Common myeloid progenitor, CD34-positive (primary cell): ENCODE data around the gene P2RY14. TPM values are rescaled to one million over a fixed set of nuclear protein-coding genes. Genes with fewer than 3 reads are reported as not detected.

ENCODE experiments used
- CTCF ChIA-PET: fragments of 350-600 bp; sonication (Branson Sonifier 250); formaldehyde crosslinking; loops from one replicate; lab custom pipeline; 2021; ENCODE audit warnings: antibody characterized with exemption; lab: Charles Lee
- POLR2A ChIA-PET: fragments of 350-600 bp; sonication (Branson Sonifier 250); formaldehyde crosslinking; loops from one replicate; lab custom pipeline; 2021; ENCODE audit warnings: antibody characterized with exemption; lab: Charles Lee
- DNase-seq, 3 donors: peaks; one replicate each; pipeline versions ENCODE4 v3.0.0 to v3.0.0-alpha.2; 2013
- H3K27ac ChIP-seq, 2 experiments: 1 replicate in 1 of 2; 2 replicates in 1 of 2; pipeline ENCODE4 v1.7.0; 2013; ENCODE audit warnings: inconsistent platforms in 2 of 2, low read length in 2 of 2, mild to moderate bottlenecking in 2 of 2, low read depth in 1 of 2, moderate library complexity in 1 of 2; ENCODE audit not compliant: severe bottlenecking in 2 of 2, insufficient read depth in 1 of 2, poor library complexity in 1 of 2
- H3K27me3 ChIP-seq, 5 experiments: replicated peaks in 2 of 5; 1 replicate in 3 of 5; 2 replicates in 2 of 5; pipeline versions ENCODE4 v1.6.1 to v1.7.0; 2013; ENCODE audit warnings: low read length in 4 of 5, mild to moderate bottlenecking in 2 of 5, moderate library complexity in 2 of 5, inconsistent platforms in 1 of 5; ENCODE audit not compliant: insufficient read depth in 5 of 5, control insufficient read depth in 4 of 5
- H3K36me3 ChIP-seq, 4 experiments: 1 replicate in 2 of 4; 2 replicates in 2 of 4; pipeline versions ENCODE4 v1.6.1 to v1.7.0; 2013; ENCODE audit warnings: low read length in 3 of 4, control low read depth in 1 of 4, mild to moderate bottlenecking in 1 of 4; ENCODE audit not compliant: control insufficient read depth in 4 of 4, insufficient read depth in 4 of 4
- H3K4me1 ChIP-seq, 4 experiments: 1 replicate in 3 of 4; 2 replicates in 1 of 4; pipeline versions ENCODE4 v1.6.1 to v1.7.1; 2013; ENCODE audit warnings: low read length in 3 of 4, mild to moderate bottlenecking in 3 of 4, control low read depth in 1 of 4, inconsistent platforms in 1 of 4, moderate library complexity in 1 of 4; ENCODE audit not compliant: control insufficient read depth in 4 of 4, insufficient read depth in 4 of 4; ENCODE audit errors: control extremely low read depth in 1 of 4
- H3K4me3 ChIP-seq, 7 experiments: 1 replicate in 4 of 7; 2 replicates in 3 of 7; pipeline versions ENCODE4 v1.5.1 to v1.7.0; 2013; ENCODE audit warnings: mild to moderate bottlenecking in 7 of 7, low read length in 6 of 7, moderate library complexity in 6 of 7, inconsistent platforms in 2 of 7, low read depth in 2 of 7, control low read depth in 1 of 7; ENCODE audit not compliant: insufficient read depth in 4 of 7, control insufficient read depth in 1 of 7; ENCODE audit errors: extremely low read depth in 1 of 7
- H3K9me3 ChIP-seq, 5 experiments: 1 replicate in 4 of 5; 2 replicates in 1 of 5; pipeline versions ENCODE4 v1.6.1 to v1.7.1; 2013; ENCODE audit warnings: low read length in 4 of 5, mild to moderate bottlenecking in 2 of 5, inconsistent platforms in 1 of 5, low read depth in 1 of 5, moderate library complexity in 1 of 5; ENCODE audit not compliant: control insufficient read depth in 4 of 5, insufficient read depth in 2 of 5; ENCODE audit errors: control extremely low read depth in 1 of 5
- WGBS: methylation state at CpG from one replicate; pipeline ENCODE4 v1.1.5; 2013; ENCODE audit not compliant: insufficient coverage; 5-methylcytosine and 5-hydroxymethylcytosine counted together
- polyA plus RNA-seq: library from polyadenylated mRNA; unstranded; fragments of 120-200 nt; gene quantifications from one replicate; pipeline ENCODE4 v1.2.1, GENCODE V29; 2013

P2RY14 gene
- polyA plus RNA-seq, result 1.2 TPM

DNA sequence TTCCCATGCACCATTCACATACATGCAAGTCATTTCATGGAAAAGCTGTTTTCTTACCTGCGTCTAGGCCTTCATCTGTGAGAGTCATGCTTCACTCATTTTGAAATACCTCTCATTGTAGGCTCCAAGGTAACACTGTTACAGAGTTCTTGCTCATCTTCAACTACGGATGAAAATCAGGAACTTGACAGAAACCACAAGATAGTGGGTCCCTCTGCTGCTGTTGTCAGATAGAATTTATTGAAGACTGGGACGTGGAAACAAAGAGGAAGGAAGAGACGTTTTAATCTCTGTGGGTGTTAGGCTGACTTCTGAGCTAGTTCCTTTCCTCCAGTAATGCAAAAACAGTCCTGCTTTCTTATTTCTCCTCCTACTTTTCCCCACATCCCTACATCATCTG, at the start of gene P2RY14:
TSS of gene P2RY14 (minus strand) at position 313 of the 400 bp plus-strand sequence. CDS start 64,226 bp downstream, outside the sequence.
- DNase-seq, result peak; percentile 65 to 89 (median 83)
- H3K36me3 ChIP-seq, result peaks cover 0 to 3% (median under 1%) of the 10 kb centered on the region in 4 experiments
- H3K9me3 ChIP-seq, result no peaks in the 10 kb centered on the region
- 22% methylated on average over 1 of the region's 4 CpGs for WGBS
- H3K4me1 ChIP-seq, result peaks cover 37 to 72% (median 56%) of the 10 kb centered on the region in 4 experiments
- H3K27me3 ChIP-seq, result no peaks in the 10 kb centered on the region
- CTCF ChIA-PET, result interaction anchor here (1.1 to 6.3 kb wide), 10 partner anchors 10 to 585 kb away, joined by 3 to 227 read pairs (median 5); no protein-coding TSS in a partner anchor
- peak within 1 kb of the TSS; percentile 20 to 67 for H3K27ac ChIP-seq
- peak within 1 kb of the TSS in 5 of 7 experiments; percentile 4 to 48 (median 35) for H3K4me3 ChIP-seq
- POLR2A ChIA-PET, result interaction anchor here (0.6 to 0.8 kb wide), 2 partner anchors 12 to 51 kb away, joined by 3 to 4 read pairs; no protein-coding TSS in a partner anchor

DNA sequence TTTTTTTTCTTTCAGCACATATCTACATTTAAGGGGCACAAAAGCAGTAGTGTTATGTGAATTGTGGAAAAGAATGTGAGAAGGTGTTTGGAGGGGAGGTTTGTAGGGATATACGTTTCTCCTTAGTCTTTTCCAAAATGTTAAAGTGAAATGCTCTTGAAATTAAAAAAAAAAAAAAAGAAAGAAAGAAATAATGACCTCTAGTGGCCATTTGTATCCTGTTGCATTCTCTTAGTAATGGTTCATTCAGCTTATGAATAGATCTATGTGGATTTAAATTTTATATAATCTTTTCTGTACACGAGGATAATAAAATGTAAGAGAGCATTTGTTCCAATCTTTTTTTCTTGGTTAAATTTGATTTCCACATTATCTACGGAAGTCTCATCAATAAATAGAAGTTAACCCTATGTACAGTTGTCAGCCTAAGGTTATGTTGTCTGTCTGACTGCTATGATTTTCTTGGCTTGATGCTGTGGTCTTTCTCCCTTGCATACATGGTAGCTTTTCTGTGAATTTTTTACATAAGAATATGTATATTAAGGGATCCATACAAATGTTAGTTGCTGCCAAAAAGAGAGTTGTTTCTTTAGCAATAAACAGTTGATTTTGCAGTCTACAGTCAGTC, 49.3 kb upstream of the P2RY14 start:
- H3K36me3 ChIP-seq, result no peaks in the 10 kb centered on the region
- peaks cover 23 to 48% (median 29%) of the 10 kb centered on the region in 4 experiments for H3K4me1 ChIP-seq
- 14% methylated on average over 1 of the region's 3 CpGs for WGBS
- POLR2A ChIA-PET, result interaction anchor here (0.6 kb wide), 1 partner anchor 9 kb away, joined by 4 read pairs; no protein-coding TSS in a partner anchor
- peak in 2 of 3 donors; percentile 55 for DNase-seq
- H3K27ac ChIP-seq, result peak overlapping the region in 1 of 2 experiments; percentile 67
- H3K9me3 ChIP-seq, result no peaks in the 10 kb centered on the region
- H3K27me3 ChIP-seq, result no peaks in the 10 kb centered on the region
- CTCF ChIA-PET, result interaction anchor here (0.6 to 1.5 kb wide), 9 partner anchors 9 to 1520 kb away, joined by 3 to 4 read pairs (median 3); partner anchors contain the start of gene GPR87
- peak overlapping the region in 4 of 7 experiments; percentile 39 to 69 (median 56) for H3K4me3 ChIP-seq

DNA sequence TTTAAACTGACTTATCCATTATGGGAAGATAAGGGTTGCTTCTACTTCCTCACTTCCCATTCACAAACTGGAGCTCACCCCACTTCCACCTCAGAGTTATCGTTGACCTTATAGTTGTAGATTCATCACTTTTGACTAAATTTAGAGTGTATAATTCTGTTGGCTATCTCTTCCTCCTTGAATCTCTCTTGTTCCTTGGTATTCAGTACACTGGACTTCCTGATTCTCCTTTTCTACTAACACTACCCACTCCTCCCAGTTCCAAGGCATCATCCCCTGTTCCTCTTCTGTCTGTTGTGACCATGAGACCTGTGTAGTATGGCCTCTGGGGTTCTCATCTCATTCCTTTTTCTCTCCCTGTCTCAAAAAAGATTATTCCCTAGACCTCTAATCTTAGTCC, 44.2 kb upstream of the P2RY14 start:
- Histone ChIP-seq H3K27me3 (no peaks in the 10 kb centered on the region), H3K4me1 (peaks cover 5 to 26% (median 8%) of the 10 kb centered on the region in 4 experiments), H3K4me3 (no peak overlapping the region), H3K27ac (no peak overlapping the region), H3K9me3 (no peaks in the 10 kb centered on the region), H3K36me3 (peaks cover 0 to 4% (median 2%) of the 10 kb centered on the region in 4 experiments)
- CTCF ChIA-PET, result no interaction called here
- WGBS, result no CpG with 5 or more reads among the region's 1 CpG
- POLR2A ChIA-PET, result no interaction called here
- no peak for DNase-seq

DNA sequence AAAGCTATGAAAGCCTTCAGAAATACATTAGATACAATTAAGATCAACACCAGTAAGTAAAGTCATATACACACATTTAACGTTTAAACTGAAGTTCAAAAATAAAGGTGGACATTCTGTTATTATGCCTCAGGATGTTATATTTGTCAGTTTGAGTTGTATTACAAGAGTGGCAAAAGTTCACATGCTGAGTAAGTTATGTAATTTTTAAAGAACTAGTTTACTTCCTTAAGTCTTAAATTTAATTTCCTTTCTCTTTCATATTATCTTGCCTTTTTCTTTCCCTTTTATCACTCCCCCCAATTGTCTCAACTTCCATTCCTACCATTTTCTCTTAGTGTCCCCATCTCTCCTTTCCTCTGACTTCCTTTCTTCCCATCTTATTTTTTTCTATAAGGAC, 43.2 kb upstream of the P2RY14 start:
- no peaks in the 10 kb centered on the region for H3K27me3 ChIP-seq

DNA sequence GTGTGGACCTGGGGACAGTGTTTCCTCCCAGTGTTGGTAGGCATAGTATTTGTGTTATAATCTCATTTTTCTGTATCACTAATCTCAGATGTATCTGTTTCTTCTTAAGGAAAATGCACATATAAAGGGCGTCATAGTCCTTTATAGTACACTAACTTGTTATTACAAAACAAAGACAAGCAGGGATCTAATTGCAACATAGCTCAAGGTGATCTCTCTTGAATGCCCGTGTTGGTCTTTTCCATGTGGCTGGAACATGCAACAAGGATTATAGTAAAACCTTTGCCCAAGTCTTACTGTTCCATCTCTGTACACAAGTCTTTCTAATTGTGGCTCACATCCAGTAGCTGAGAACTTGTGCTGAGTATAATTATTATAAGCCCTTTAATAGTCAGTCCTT, 41.8 kb upstream of the P2RY14 start:
- no peaks in the 10 kb centered on the region for H3K9me3 ChIP-seq
- POLR2A ChIA-PET, result no interaction called here
- DNase-seq, result no peak
- H3K4me1 ChIP-seq, result peaks cover 5 to 21% (median 6%) of the 10 kb centered on the region in 4 experiments
- H3K27ac ChIP-seq, result no peak overlapping the region
- CTCF ChIA-PET, result interaction anchor here (0.8 kb wide), 1 partner anchor 23 kb away, joined by 3 read pairs; no protein-coding TSS in a partner anchor
- 90% methylated on average over 2 of the region's 2 CpGs for WGBS
- no peak overlapping the region for H3K4me3 ChIP-seq
- H3K36me3 ChIP-seq, result peaks cover 0 to 6% (median 2%) of the 10 kb centered on the region in 4 experiments
- H3K27me3 ChIP-seq, result no peaks in the 10 kb centered on the region

More for the DNA sequence above, 43.2 kb upstream of the P2RY14 start:
- DNase-seq, result peak in 2 of 3 donors; percentile 35 to 54
- ChIA-PET POLR2A (no interaction called here), CTCF (interaction anchor here (0.8 to 1.3 kb wide), 4 partner anchors 9 to 77 kb away, joined by 3 to 4 read pairs (median 4); no protein-coding TSS in a partner anchor)
- H3K9me3 ChIP-seq, result no peaks in the 10 kb centered on the region
- peaks cover 5 to 21% (median 6%) of the 10 kb centered on the region in 4 experiments for H3K4me1 ChIP-seq
- no CpG with 5 or more reads among the region's 1 CpG for WGBS
- peaks cover 0 to 5% (median 2%) of the 10 kb centered on the region in 4 experiments for H3K36me3 ChIP-seq
- H3K4me3 ChIP-seq, result peak overlapping the region in 1 of 7 experiments; percentile 18
- no peak overlapping the region for H3K27ac ChIP-seq

DNA sequence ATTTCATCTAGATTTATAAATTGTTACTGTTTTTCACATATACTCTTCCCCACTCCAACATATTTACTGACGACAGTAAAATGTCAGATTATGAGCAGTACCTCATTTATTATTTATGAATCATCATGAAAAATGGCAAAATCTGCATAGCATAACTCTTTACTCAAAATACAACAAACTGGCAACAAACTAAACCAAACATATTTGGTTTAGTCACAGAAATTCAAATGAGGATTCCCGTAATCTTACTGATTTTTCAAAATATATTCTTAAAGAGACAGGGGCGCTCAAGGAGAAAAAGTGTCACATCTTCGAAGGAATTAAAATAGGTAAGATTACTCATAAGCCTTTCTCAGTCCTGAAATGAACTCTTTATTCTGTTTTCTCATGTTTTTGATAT, 41.3 kb upstream of the P2RY14 start:
- Histone ChIP-seq H3K4me3 (no peak overlapping the region), H3K9me3 (no peaks in the 10 kb centered on the region), H3K4me1 (peaks cover 5 to 21% (median 6%) of the 10 kb centered on the region in 4 experiments), H3K27me3 (no peaks in the 10 kb centered on the region), H3K36me3 (peaks cover 0 to 6% (median 2%) of the 10 kb centered on the region in 4 experiments), H3K27ac (no peak overlapping the region)
- DNase-seq, result no peak
- ChIA-PET CTCF (interaction anchor here (1.2 kb wide), 1 partner anchor 9 kb away, joined by 4 read pairs; no protein-coding TSS in a partner anchor), POLR2A (no interaction called here)
- WGBS, result 93% methylated on average over 3 of the region's 4 CpGs
